SK-N-SH (cell line): ENCODE measurements around the gene MAMLD1. TPM values are rescaled to one million over a fixed set of nuclear protein-coding genes. Genes with fewer than 3 reads are reported as not detected.

Experiments
- CTCF ChIA-PET: fragments of 300-600, 350-600 bp; formaldehyde crosslinking; extraction: SDS; loops from one replicate; lab custom pipeline; 2021; lab: Yijun Ruan, JAX
- POLR2A ChIA-PET: fragments of 350-600 bp; sonication (Branson Sonifier 250); formaldehyde crosslinking; extraction: SDS; loops from one replicate; lab custom pipeline; 2020; ENCODE audit warnings: antibody characterized with exemption, inconsistent platforms; lab: Yijun Ruan, JAX
- DNase-seq: peaks from one replicate; pipeline ENCODE4 v3.0.0; 2012
- H2AFZ ChIP-seq: fragments of 200-600 bp; sonication (generic); 2 replicates; pipeline ENCODE4 v1.8.1; 2016; ENCODE audit warnings: antibody characterized with exemption, mild to moderate bottlenecking, low read depth
- H3F3A ChIP-seq: fragments of 200-600 bp; sonication (generic); replicated peaks from 2 replicates; pipeline ENCODE3; 2016; ENCODE audit warnings: antibody characterized with exemption, mild to moderate bottlenecking; ENCODE audit not compliant: insufficient read depth
- H3K27ac ChIP-seq, 2 experiments: fragments of 200-500 bp in 1 of 2; fragments of 200-600 bp in 1 of 2; sonication (Bioruptor generic) in 1 of 2; sonication (generic), shearing (Covaris generic) in 1 of 2; 2 replicates each; pipeline versions ENCODE4 v1.5.1 to v1.6.1; 2014 to 2016; ENCODE audit warnings: low read depth in 2 of 2, inconsistent platforms in 1 of 2, low read length in 1 of 2, mild to moderate bottlenecking in 1 of 2, mixed read lengths in 1 of 2
- H3K27me3 ChIP-seq: fragments of 200-600 bp; sonication (generic), shearing (Covaris generic); 2 replicates; pipeline ENCODE4 v1.6.1; 2016; ENCODE audit warnings: mixed run types; ENCODE audit not compliant: insufficient read depth
- H3K36me3 ChIP-seq, 2 experiments: fragments of 200-500 bp in 1 of 2; fragments of 200-600 bp in 1 of 2; sonication (Bioruptor generic) in 1 of 2; sonication (generic) in 1 of 2; replicated peaks in 1 of 2; 2 replicates each; pipeline versions ENCODE3 to v1.5.1; 2014 to 2016; ENCODE audit warnings: low read length in 1 of 2, mild to moderate bottlenecking in 1 of 2; ENCODE audit not compliant: insufficient read depth in 2 of 2, control insufficient read depth in 1 of 2
- H3K4me1 ChIP-seq, 2 experiments: fragments of 200-500 bp in 1 of 2; fragments of 200-600 bp in 1 of 2; sonication (Bioruptor generic) in 1 of 2; sonication (generic), shearing (Covaris generic) in 1 of 2; 2 replicates each; pipeline versions ENCODE4 v1.5.1 to v1.6.1; 2014 to 2016; ENCODE audit warnings: low read depth in 1 of 2, low read length in 1 of 2, mixed run types in 1 of 2; ENCODE audit not compliant: insufficient read depth in 2 of 2, control insufficient read depth in 1 of 2
- H3K4me2 ChIP-seq: fragments of 200-600 bp; sonication (generic), shearing (Covaris generic); 2 replicates; pipeline ENCODE4 v1.6.1; 2017; ENCODE audit warnings: mixed run types
- H3K4me3 ChIP-seq, 2 experiments: fragments of 200-500 bp in 1 of 2; fragments of 200-600 bp in 1 of 2; sonication (Bioruptor generic) in 1 of 2; sonication (generic), shearing (Covaris generic) in 1 of 2; 2 replicates each; pipeline versions ENCODE4 v1.5.1 to v1.8.1; 2014 to 2016; ENCODE audit warnings: low read depth in 2 of 2, inconsistent platforms in 1 of 2, low read length in 1 of 2, mild to moderate bottlenecking in 1 of 2, mixed read lengths in 1 of 2, moderate library complexity in 1 of 2
- H3K79me2 ChIP-seq: fragments of 200-600 bp; sonication (generic); 2 replicates; pipeline ENCODE4 v1.8.1; 2017; ENCODE audit warnings: mild to moderate bottlenecking; ENCODE audit not compliant: insufficient read depth
- H3K9ac ChIP-seq: fragments of 200-600 bp; sonication (generic); 2 replicates; pipeline ENCODE4 v1.6.1; 2017; ENCODE audit warnings: mixed run types
- H3K9me2 ChIP-seq: fragments of 200-600 bp; sonication (generic); 2 replicates; pipeline ENCODE4 v1.6.1; 2017; ENCODE audit warnings: mixed run types
- H3K9me3 ChIP-seq: fragments of 200-600 bp; sonication (generic); 2 replicates; pipeline ENCODE4 v1.6.1; 2017; ENCODE audit warnings: mixed run types, mild to moderate bottlenecking, moderate library complexity
- H4K20me1 ChIP-seq: fragments of 200-600 bp; sonication (generic); 2 replicates; pipeline ENCODE4 v1.6.1; 2017; ENCODE audit warnings: mild to moderate bottlenecking, mixed run types; ENCODE audit not compliant: insufficient read depth
- CHD2 ChIP-seq: fragments of 150-350 bp; IDR thresholded peaks from 2 replicates; pipeline ENCODE4 v1.6.1; 2018; ENCODE audit warnings: low read length; ENCODE audit not compliant: partially characterized antibody
- CTCF ChIP-seq: fragments of 200-600 bp; sonication (generic); IDR thresholded peaks from 2 replicates; pipeline ENCODE4 v1.6.1; 2017; ENCODE audit warnings: antibody characterized with exemption, mild to moderate bottlenecking, moderate library complexity
- ELF1 ChIP-seq: IDR thresholded peaks from 2 replicates; pipeline ENCODE4 v1.4.0; 2012
- EP300 ChIP-seq, 2 experiments: IDR thresholded peaks; 2 replicates each; pipeline versions ENCODE4 v1.4.0 to v1.6.1; 2012; ENCODE audit warnings: borderline replicate concordance in 1 of 2, low read depth in 1 of 2, low read length in 1 of 2
- EZH2phosphoT487 ChIP-seq: fragments of 200-600 bp; sonication (generic); IDR thresholded peaks from 2 replicates; pipeline ENCODE4 v1.6.1; 2017; ENCODE audit warnings: low read depth, mixed run types, mild to moderate bottlenecking, antibody characterized with exemption, moderate library complexity, borderline replicate concordance
- FOSL2 ChIP-seq: IDR thresholded peaks from 2 replicates; pipeline ENCODE4 v1.4.0; 2012; ENCODE audit warnings: low read depth, mild to moderate bottlenecking, moderate library complexity, borderline replicate concordance
- FOXJ3 ChIP-seq: sonication (generic); formaldehyde crosslinking; IDR thresholded peaks from 2 replicates; pipeline ENCODE4 v1.5.1; 2020; ENCODE audit warnings: mild to moderate bottlenecking, missing genetic modification reagents
- FOXM1 ChIP-seq: IDR thresholded peaks from 2 replicates; pipeline ENCODE4 v1.4.0; 2012; ENCODE audit warnings: low read depth, mild to moderate bottlenecking
- GATA2 ChIP-seq: sonication (generic); formaldehyde crosslinking; IDR thresholded peaks from 2 replicates; pipeline ENCODE4 v1.5.0; 2020; ENCODE audit warnings: mild to moderate bottlenecking, missing genetic modification reagents
- IRF3 ChIP-seq: fragments of 150-350 bp; IDR thresholded peaks from 2 replicates; pipeline ENCODE4 v1.6.1; 2016; ENCODE audit warnings: mild to moderate bottlenecking, low read depth, low read length
- JUND ChIP-seq: IDR thresholded peaks from 2 replicates; pipeline ENCODE4 v1.4.0; 2012
- MAX ChIP-seq: IDR thresholded peaks from 2 replicates; pipeline ENCODE4 v1.4.0; 2012; ENCODE audit warnings: low read depth
- MEF2A ChIP-seq: IDR thresholded peaks from 2 replicates; pipeline ENCODE4 v1.4.0; 2012; ENCODE audit warnings: low read depth, borderline replicate concordance
- NRF1 ChIP-seq: IDR thresholded peaks from 2 replicates; pipeline ENCODE4 v1.6.1; 2012; ENCODE audit warnings: low read depth, mild to moderate bottlenecking, low read length
- RXRA ChIP-seq: IDR thresholded peaks from 2 replicates; pipeline ENCODE4 v1.4.0; 2012; ENCODE audit warnings: low read depth, mild to moderate bottlenecking, borderline replicate concordance
- SIN3A ChIP-seq: IDR thresholded peaks from 2 replicates; pipeline ENCODE4 v1.6.1; 2012; ENCODE audit warnings: low read depth, mild to moderate bottlenecking, low read length, moderate library complexity, borderline replicate concordance
- TEAD4 ChIP-seq: IDR thresholded peaks from 2 replicates; pipeline ENCODE4 v1.4.0; 2012; ENCODE audit warnings: mild to moderate bottlenecking, borderline replicate concordance; ENCODE audit not compliant: insufficient read depth
- USF1 ChIP-seq: IDR thresholded peaks from 2 replicates; pipeline ENCODE4 v1.4.0; 2012; ENCODE audit warnings: low read depth, borderline replicate concordance
- WGBS: methylation state at CpG from one replicate; pipeline ENCODE4 v1.1.6; 2017; ENCODE audit warnings: low lambda C conversion rate; 5-methylcytosine and 5-hydroxymethylcytosine counted together
- polyA plus RNA-seq, 3 experiments: library from polyadenylated mRNA; depleted of rRNA; stranded (reverse); fragments of >200 nt; gene quantifications; 2 replicates each; pipeline ENCODE4 v1.2.3, GENCODE V29; 2012

Gene MAMLD1
- polyA plus RNA-seq, 1 of the 3 experiments (the other 2 are of a cell fraction): 4.4 TPM

- no peaks in the 10 kb centered on the region; the same call in 1 of the 2 replicates for H3K27me3 ChIP-seq
- DNase-seq: no peak
- CTCF ChIA-PET: no interaction called here
- no peak overlapping the region for H3K27ac ChIP-seq
- peaks cover 0 to 6% of the 10 kb centered on the region in 2 experiments; a peak in 1 of 4 replicates for H3K4me1 ChIP-seq
- H2AFZ ChIP-seq: no peak overlapping the region
- H3K4me3 ChIP-seq: no peak overlapping the region
- 49% methylated on average over 5 of the region's 5 CpGs for WGBS
- H3K36me3 ChIP-seq: no peaks in the 10 kb centered on the region
- H3K9ac ChIP-seq: no peak overlapping the region
- no peaks in the 10 kb centered on the region for H3F3A ChIP-seq
- no peak for TF ChIP-seq GATA2 (CRISPR knock-in tag)
- no peak for TF ChIP-seq EZH2phosphoT487
- TF ChIP-seq JUND: no peak
- TF ChIP-seq RXRA: no peak
- TF ChIP-seq FOSL2: no peak
- no peak for TF ChIP-seq FOXJ3 (CRISPR knock-in tag)
- TF ChIP-seq SIN3A: no peak
- no peak for TF ChIP-seq TEAD4
- no peak for TF ChIP-seq EP300 (IDR thresholded peaks at IDR 0.05; ENCODE audit: borderline replicate concordance in 1 of 2, low read depth in 1 of 2, low read length in 1 of 2)
- no peak for TF ChIP-seq USF1
- TF ChIP-seq MAX: no peak
- no peak for TF ChIP-seq MEF2A
- no peak for TF ChIP-seq NRF1
- no peak for TF ChIP-seq IRF3
- no peak for TF ChIP-seq CHD2
- no peak for TF ChIP-seq FOXM1
- TF ChIP-seq CTCF: no peak
- TF ChIP-seq ELF1: no peak
- no peaks in the 10 kb centered on the region for H3K9me2 ChIP-seq
- no peaks in the 10 kb centered on the region for H3K79me2 ChIP-seq
- POLR2A ChIA-PET: no interaction called here
- H3K9me3 ChIP-seq: no peaks in the 10 kb centered on the region
- H3K4me2 ChIP-seq: no peak overlapping the region
- no peaks in the 10 kb centered on the region for H4K20me1 ChIP-seq
Observed at GRCh38 chrX:150313514-150313913, 49.6 kb upstream of the MAMLD1 start.
